ENCODE data around the gene AICDA.
"Not testable (repeated sequence)": the region's sequence is repeated elsewhere in the genome, so short reads cannot be mapped to it uniquely, and the experiment has no call there.

Gene AICDA

DNA sequence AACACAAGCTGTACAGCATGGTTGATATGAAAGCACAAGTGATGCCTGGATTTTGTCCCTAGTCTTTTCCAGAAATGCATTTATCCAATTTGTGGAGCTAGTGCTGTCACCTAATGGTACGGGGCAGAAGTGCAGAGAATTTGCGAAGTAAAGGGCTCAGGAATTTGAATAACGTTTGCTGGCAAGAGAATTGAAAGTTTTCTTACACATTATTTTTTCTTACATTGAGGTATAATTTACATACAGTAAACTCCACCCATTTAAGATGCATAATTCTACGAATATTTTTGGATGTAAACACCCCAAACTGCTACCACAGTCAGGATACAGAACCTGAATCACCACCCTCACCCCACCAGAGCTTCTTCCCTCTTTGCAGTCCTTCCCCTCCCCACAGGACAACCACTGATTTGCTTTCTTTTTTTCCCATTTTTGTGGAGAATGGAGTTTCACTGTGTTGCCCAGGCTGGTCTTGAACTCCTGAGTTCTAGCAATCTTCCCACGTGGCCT is 3.5 kb downstream of the AICDA start:
- DNase-seq, result no peak

GRCh38 chr12:8606890-8607289 is 5.8 kb downstream of the AICDA start:
- DNase-seq, result no peak

DNA sequence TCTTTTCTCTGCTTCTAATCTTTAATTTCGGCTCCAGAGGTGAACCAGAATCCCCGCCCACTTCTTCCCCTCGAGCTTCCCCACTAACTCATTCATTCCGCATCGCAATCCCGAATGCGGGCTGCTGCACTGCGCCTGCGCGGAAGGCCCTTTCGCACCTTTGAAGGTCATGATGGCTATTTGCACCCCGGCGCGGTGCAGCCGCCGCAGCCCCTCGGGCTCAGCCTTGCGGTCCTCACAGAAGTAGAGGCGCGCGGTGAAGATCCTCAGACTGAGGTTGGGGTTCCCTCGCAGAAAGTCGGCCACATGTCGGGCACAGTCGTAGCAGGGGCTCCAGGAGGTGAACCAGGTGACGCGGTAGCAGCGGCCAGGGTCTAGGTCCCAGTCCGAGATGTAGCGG is 7.6 kb downstream of the AICDA start:
- no peak for DNase-seq

DNA sequence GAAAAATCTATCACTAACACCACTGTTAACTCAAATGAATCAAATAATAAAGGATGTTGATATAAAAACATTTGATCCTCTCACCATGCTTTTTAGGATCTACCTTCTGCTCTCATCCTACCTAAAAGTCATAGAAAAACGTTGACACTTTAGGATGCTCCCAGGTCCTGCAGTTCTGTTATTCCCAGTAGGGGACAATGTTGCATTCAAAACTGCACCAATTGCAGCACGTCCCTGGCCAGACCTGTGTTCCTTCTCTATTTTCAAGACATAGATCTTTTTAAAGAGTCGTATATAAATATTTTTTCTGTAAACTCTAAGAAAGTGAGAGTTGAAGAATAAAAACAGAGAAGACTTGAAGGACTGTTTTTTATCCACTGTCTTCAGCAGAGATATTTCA is 8.8 kb downstream of the AICDA start:
- no peak for DNase-seq

DNA sequence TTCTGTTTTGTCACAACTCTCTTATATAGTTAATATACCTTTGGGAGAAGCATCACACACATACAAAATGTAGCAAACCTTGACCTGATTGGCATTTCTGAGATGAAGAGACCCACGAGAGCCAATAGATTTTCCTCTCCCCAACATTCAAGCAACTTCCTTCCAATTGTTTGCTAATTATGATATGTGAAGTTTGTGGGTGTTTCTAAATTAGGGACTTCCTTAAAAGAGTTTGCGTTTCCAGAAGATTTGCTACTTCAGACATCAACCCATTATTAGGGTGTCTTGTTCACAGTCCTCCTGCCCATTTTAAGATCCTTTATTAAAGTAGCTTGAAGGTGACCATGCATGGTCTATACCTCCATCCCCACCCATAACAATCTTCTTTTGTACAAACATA is 9.4 kb downstream of the AICDA start:
- DNase-seq, result no peak

DNA sequence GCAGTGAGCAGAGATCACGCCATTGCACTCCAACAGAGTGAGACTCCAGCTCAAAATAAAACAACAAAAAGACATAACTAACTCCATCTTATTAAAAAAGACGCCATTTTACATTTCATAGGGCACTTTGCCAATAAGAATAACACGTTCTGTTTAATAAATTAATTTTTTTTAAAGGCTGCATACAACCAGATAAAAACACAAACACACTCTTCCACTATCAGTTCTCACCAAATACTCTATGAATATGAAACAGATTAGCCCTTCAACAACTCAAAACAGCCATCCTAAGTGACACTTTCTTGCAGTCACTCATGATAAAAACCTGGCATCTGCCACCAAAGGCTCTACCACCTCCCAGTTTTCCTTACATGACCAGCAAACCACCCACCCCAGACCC is 16.1 kb downstream of the AICDA start:
- DNase-seq, result no peak

DNA sequence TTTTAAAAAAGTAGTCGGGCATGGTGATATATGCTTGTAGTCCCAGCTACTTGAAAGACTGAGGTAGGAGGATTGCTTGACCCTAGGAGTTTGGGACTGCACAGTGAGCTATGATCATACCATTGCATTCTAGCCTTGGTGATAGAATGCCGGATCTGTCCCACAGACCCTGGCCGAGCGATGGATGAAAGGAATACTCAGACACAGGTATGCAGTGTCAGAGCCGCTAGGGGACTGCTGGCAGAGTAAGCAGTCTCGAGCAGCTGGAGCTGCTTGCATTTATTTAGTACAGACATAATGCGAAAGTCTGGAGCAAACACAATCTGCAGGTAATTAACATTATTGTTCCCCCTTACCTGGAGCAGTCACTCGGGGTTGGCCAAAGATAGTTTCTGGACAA is 18.6 kb downstream of the AICDA start:
- no peak for DNase-seq

DNA sequence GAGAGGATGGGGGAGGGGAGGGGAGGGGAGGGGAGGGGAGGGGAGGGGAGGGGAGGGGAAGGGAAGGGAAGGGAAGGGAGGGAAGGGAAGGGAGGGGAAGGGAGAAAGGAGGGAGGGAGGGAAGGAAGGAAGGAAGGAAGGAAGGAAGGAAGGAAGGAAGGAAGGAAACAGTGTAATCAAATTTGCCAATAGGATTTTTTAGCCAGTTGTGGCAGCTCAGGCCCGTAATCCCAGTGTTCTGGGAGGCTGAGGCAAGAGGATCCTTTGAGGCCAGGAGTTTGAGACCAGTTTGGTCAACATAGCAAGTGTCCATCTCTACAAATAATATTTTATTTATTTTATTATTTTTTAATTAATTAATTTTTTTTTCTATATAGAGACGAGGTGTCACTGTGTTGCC is 19.4 kb downstream of the AICDA start:
- no peak for DNase-seq

DNA sequence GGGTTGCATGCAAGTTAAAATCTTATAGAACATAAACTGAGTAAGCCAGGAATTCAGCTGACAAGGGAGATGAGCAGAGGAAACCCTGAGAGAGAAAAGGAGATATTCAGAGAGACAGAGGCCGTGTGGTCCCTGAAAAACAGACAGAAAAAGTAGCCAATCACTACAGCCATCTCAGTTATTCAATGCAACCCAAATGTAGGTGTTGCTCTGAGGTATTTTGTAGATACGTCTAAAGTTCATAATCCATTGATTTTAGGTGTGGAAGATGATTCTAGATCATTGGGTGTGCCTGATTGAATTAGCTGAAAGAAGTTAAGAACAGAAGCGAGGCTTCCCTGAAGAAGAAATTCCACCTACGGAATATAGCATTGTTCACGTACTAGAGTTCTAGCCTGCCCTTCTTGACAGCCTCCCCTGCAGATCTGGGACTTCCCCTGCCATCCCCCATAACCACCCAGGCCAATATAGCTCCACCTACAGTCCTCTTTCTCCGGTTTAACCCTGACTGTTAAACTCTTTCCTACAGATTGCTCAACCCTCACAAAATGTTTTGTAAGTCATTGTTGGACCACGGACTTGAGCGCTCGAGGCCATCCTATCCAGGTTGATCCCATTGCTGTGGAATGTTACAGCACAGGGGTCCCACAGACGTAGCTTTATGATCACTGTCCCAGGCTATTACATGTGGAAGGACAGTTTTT is 21.7 kb downstream of the AICDA start:
- DNase-seq, result no peak

DNA sequence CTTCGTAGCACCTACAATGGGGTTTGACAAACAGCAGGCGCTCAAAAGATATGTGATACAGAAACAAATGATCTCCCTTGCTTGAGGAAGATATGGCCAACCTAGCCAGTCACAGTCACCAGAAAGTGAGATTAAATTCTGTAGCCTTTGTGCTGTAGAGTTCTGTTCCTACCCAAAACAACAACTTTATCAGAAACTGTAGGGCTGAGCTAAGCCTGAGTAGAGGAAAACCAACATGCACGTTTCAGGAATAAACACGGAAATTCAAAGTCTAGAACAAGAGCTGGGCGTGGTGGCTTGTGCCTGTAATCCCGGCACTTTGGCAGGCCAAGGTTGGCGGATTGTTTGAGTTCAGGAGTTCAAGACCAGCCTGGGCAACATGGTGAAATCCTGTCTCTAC is 23.0 kb downstream of the AICDA start:
- DNase-seq, result no peak

GRCh38 chr12:8584478-8584877 is 28.2 kb downstream of the AICDA start:
- not testable (repeated sequence) for DNase-seq

DNA sequence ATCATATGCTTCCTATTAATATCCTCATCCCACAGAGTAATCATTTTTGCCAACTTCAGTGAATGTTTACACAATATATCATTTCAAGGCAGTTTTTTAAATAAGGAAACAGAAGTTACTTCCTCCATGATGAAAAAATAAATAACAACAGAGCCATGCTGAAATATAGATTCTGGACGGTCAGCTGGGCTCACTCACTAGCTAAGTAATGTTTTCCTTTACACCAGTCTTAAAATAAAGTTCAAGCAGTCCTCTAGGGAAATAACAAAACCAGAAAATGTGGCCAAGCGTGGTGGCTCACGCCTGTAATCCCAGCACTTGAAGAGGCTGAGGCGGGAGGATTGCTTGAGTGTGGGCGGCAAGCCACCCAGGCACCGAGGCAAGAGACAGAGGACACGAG is 28.7 kb downstream of the AICDA start:
- no peak for DNase-seq

DNA sequence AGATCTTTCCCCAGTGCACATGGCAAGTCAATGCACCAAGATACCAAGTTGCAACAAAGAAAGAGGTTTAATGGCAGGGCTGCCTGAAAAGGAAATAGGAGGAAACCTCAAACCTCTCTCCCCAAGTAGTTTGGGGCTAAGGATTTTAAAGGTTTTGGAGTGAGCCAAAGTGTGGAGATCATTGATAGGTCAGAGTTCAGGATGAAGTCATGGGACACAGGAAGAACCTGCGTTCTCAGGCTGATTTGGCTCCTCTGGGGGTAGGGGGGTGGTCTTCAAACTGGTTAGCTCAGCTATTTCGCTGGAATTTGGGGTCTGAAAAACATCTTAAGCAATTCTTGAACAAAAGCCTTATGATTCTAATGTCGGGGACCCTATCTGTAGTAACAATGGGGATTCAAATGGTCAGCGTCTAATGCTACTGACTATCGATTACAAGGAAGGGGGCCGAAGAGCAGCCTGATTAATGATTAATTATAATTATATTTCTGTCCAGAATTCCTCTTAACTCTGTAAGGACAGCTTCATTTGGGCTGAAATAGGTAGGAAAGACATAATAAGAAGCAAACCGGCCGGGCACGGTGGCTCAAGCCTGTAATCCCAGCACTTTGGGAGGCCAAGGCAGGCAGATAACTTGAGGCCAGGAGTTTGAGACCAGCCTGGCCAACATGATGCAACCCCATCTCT is 31.4 kb downstream of the AICDA start:
- no peak for DNase-seq

DNA sequence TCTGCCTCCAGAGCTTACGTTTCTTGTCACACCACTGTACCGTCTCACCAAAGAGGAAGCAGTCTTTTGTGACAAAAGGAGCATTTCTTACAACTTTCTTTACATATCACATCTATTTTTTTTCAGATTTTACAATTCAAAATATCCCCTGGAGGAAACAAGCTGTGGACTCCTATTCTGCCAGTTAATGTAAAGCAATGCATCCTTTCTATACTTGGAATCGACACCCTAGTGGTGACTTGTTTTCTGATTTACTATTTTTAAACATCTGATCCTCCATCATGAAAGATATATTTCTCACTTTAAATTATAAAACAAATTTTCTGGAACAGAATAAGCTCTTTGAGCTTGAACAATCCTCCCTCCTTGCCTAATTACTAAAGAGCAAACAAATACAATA is 34.8 kb downstream of the AICDA start:
- no peak for DNase-seq

GRCh38 chr12:8572507-8572906 is 40.2 kb downstream of the AICDA start:
- DNase-seq, result no peak

- no peak for DNase-seq
These were observed 46.1 kb downstream of the AICDA start for GRCh38 chr12:8566525-8566924.

- not testable (repeated sequence) for DNase-seq
These were observed 46.6 kb downstream of the AICDA start for GRCh38 chr12:8566052-8566451.

- DNase-seq, result no peak
These were observed 48.0 kb downstream of the AICDA start for GRCh38 chr12:8564656-8565055.

GRCh38 chr12:8563356-8563755 is 49.3 kb downstream of the AICDA start:
- no peak for DNase-seq

DNA sequence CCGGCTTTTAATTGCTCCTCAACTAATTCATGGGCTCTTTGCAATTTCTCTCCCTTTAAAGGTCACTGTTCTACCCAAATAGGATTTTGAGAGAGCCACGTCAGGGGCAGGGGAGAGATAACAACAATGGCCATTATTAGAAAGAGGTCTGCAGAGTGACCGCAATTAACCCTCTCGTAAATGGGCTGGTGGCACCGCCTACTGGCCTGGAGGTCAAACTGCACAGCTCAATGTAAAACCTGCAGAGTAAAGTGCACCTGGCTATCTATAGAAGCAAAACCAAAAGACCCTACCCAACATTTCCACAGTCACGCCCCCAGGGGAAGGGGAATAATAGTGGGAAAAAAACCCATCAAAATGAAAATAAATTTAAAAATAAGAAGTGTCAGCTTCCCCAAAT is 50.3 kb downstream of the AICDA start:
- DNase-seq, result no peak

DNA sequence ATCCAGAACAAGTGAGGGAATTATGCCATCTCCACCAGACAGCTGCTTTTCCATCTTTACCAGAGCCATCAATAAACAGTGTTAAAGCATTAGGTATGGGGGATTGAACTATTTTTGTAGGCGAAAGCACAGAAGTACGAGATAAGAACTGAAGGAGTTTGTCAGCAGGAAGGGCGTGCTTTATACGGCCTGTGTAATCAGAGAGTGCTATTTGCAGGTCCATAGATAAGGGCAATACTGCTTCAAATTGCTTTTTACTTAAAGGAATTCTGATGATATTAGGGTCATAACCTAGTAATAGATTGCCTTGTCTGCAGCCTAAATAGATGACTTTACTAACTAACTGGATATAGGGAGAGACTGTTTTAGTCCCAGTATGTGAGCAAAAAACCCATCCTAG is 51.6 kb downstream of the AICDA start:
- DNase-seq, result no peak

DNA sequence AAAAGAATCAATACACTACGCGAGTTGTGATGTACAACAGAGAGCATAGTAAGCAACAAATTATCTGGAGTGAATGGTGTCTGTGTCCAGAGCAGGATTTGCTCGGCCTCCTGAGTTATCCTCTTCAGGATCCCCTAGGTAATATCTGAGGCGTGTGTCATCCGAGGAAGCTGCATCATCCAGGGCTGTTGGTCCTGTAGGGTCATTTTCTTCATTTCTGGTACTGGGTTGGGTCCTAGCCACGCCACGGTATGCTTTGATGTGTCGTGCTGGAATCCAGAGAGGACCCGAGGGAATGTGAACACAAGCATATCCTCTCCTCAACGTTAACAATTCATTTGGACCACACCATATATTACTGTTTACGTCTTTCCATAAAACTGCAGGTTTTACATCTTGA is 53.0 kb downstream of the AICDA start:
- no peak for DNase-seq

DNA sequence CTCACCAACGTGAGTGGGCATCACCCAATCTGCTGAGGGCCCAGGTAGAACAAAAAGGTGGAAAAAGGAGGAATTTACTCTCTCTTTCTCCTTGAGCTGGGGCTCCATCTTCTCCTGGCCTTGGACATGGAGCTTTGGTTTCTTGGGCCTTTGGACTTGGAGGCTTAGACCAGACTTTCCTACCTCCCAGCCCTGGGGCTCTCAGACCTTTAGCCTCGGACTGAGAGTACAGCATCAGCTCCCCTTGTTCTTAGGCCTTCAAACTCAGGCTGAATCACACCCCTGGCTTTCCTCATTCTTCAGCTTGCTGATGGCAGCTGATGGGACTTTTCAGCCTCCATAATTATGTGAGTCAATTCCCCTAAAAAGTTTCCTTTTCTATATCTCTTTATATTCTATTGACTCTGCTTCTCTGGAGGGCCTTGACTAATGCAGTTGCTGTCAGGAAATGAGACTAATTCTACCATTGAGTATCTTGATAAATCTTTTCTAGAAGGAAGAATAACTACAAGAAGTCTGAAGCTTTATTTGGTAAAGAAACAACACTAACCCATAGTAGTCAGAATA is 56.0 kb downstream of the AICDA start:
- DNase-seq, result no peak

- no peak for DNase-seq
These were observed 58.0 kb downstream of the AICDA start for GRCh38 chr12:8554451-8555195.

All from stimulated activated CD4-positive, alpha-beta T cell treated with anti-CD3 and anti-CD28 coated beads, Interleukin-4, amount 100 ng/mL, for 24 hours (primary cell).